Measurements from ENCODE around the gene TNRC6C. TPM values are rescaled to one million over a fixed set of nuclear protein-coding genes. Genes with fewer than 3 reads are reported as not detected.

TNRC6C gene
- total RNA-seq, 4 donors from 2014 or later, result 4.8 to 14.5 (median 11.6) TPM

GRCh38 chr17:77928519-77929179, 29.9 kb upstream of the TNRC6C start:
- no peak for TF ChIP-seq POLR2AphosphoS5 (IDR thresholded peaks at IDR 0.05)
- no peak for TF ChIP-seq POLR2A (IDR thresholded peaks at IDR 0.05)
- no peak for TF ChIP-seq CTCF (IDR thresholded peaks at IDR 0.05)
- no peak for TF ChIP-seq EP300 (IDR thresholded peaks at IDR 0.05)
- H3K36me3 ChIP-seq, result no peaks in the 10 kb centered on the region
- WGBS, result 73% methylated on average over 3 of the region's 3 CpGs
- peaks cover 8% of the 10 kb centered on the region for H3K4me1 ChIP-seq
- no peak for DNase-seq (ENCODE audit: low spot score in 2 of 2)
- no peak overlapping the region for H3K27ac ChIP-seq
- H3K27me3 ChIP-seq, result peaks cover 36% of the 10 kb centered on the region
- H3K4me3 ChIP-seq, result no peak overlapping the region
- no peaks in the 10 kb centered on the region for H3K9me3 ChIP-seq

GRCh38 chr17:77929180-77929564, 29.3 kb upstream of the TNRC6C start:
- no peak overlapping the region for H3K27ac ChIP-seq
- WGBS, result 79% methylated on average over 6 of the region's 6 CpGs
- peaks cover 8% of the 10 kb centered on the region for H3K4me1 ChIP-seq
- no peak overlapping the region for H3K4me3 ChIP-seq
- H3K27me3 ChIP-seq, result peaks cover 32% of the 10 kb centered on the region
- no peak for DNase-seq (ENCODE audit: low spot score in 2 of 2)
- H3K36me3 ChIP-seq, result no peaks in the 10 kb centered on the region
- no peaks in the 10 kb centered on the region for H3K9me3 ChIP-seq
- TF ChIP-seq POLR2A (IDR thresholded peaks at IDR 0.05), result no peak
- TF ChIP-seq EP300 (IDR thresholded peaks at IDR 0.05), result no peak
- no peak for TF ChIP-seq CTCF (IDR thresholded peaks at IDR 0.05)
- TF ChIP-seq POLR2AphosphoS5 (IDR thresholded peaks at IDR 0.05), result no peak

GRCh38 chr17:77929871-77930436, 28.5 kb upstream of the TNRC6C start:
- TF ChIP-seq EP300 (IDR thresholded peaks at IDR 0.05), result no peak
- H3K9me3 ChIP-seq, result no peaks in the 10 kb centered on the region
- H3K36me3 ChIP-seq, result no peaks in the 10 kb centered on the region
- no peak overlapping the region for H3K27ac ChIP-seq
- no peak overlapping the region for H3K4me3 ChIP-seq
- peaks cover 28% of the 10 kb centered on the region for H3K27me3 ChIP-seq
- WGBS, result 95% methylated on average over 11 of the region's 14 CpGs
- peaks cover 8% of the 10 kb centered on the region for H3K4me1 ChIP-seq
- no peak for DNase-seq (ENCODE audit: low spot score in 2 of 2)

GRCh38 chr17:77930780-77931768, 27.4 kb upstream of the TNRC6C start:
- 48% methylated on average over 24 of the region's 24 CpGs for WGBS
- H3K4me3 ChIP-seq, result no peak overlapping the region

More at GRCh38 chr17:77930780-77931768, 27.4 kb upstream of the TNRC6C start:
- Histone ChIP-seq H3K4me1 (peaks cover 4% of the 10 kb centered on the region), H3K9me3 (no peaks in the 10 kb centered on the region), H3K27ac (no peak overlapping the region), H3K27me3 (peaks cover 28% of the 10 kb centered on the region), H3K36me3 (no peaks in the 10 kb centered on the region)
- DNase-seq (ENCODE audit: low spot score in 2 of 2), result no peak
- TF ChIP-seq POLR2A (IDR thresholded peaks at IDR 0.05), result no peak
- no peak for TF ChIP-seq EP300 (IDR thresholded peaks at IDR 0.05)
- no peak for TF ChIP-seq CTCF (IDR thresholded peaks at IDR 0.05)
- TF ChIP-seq POLR2AphosphoS5 (IDR thresholded peaks at IDR 0.05), result no peak

Data from suprapubic skin (tissue), 4 donors.